A549 (cell line): ENCODE results near the gene NFATC3. TPM values are rescaled to one million over a fixed set of nuclear protein-coding genes. Genes with fewer than 3 reads are reported as not detected.

ENCODE experiments used
- ATAC-seq, 2 experiments: fragments of 200-7000 bp in 1 of 2; fragments of >200 bp in 1 of 2; cut with Nextera tagmentation in 1 of 2; cut with Tn5 transposase in 1 of 2; 3 replicates each; pipeline versions ENCODE4 v1.8.0 to v1.9.1; 2018 to 2020; ENCODE audit warnings: mild to moderate bottlenecking in 1 of 2, moderate library complexity in 1 of 2
- CTCF ChIA-PET: fragments of 300-600 bp; sonication (Branson Sonifier 250); formaldehyde crosslinking; extraction: SDS; loops from one replicate; lab custom pipeline; 2021; ENCODE audit warnings: antibody characterized with exemption, inconsistent platforms; lab: Yijun Ruan, JAX
- POLR2A ChIA-PET: fragments of 350-600 bp; formaldehyde crosslinking; extraction: SDS; loops from one replicate; lab custom pipeline; 2021; ENCODE audit warnings: antibody characterized with exemption, inconsistent platforms; lab: Yijun Ruan, JAX
- DNase-seq, 2 experiments: peaks; one replicate each; pipeline versions ENCODE4 v3.0.0 to v3.0.0-alpha.2; 2011 to 2016; ENCODE audit warnings: low read depth in 1 of 2, low spot score in 1 of 2
- FAIRE-seq: peaks from 2 replicates; lab custom pipeline; 2011; peaks lifted over from hg19 to GRCh38; lab: Jason Lieb, UNC
- H3K27ac ChIP-seq, 2 experiments: fragments of >200 bp; sonication (Bioruptor Twin); formaldehyde crosslinking; 3 replicates each; pipeline ENCODE4 v1.5.1; 2016 to 2017
- H3K4me1 ChIP-seq: fragments of >200 bp; sonication (Bioruptor Twin); formaldehyde crosslinking; 3 replicates; pipeline ENCODE4 v1.6.1; 2016
- H3K4me2 ChIP-seq: fragments of >200 bp; sonication (Bioruptor Twin); formaldehyde crosslinking; 3 replicates; pipeline ENCODE4 v1.6.1; 2016
- H3K4me3 ChIP-seq: fragments of >200 bp; sonication (Bioruptor Twin); formaldehyde crosslinking; 3 replicates; pipeline ENCODE4 v1.5.1; 2016
- H3K9me3 ChIP-seq: fragments of >200 bp; sonication (Bioruptor Twin); formaldehyde crosslinking; 3 replicates; pipeline ENCODE4 v1.6.1; 2016
- BCL3 ChIP-seq: fragments of >200 bp; sonication (Bioruptor Twin); formaldehyde crosslinking; IDR thresholded peaks from 3 replicates; pipeline ENCODE4 v1.6.1; 2016
- CBX2 ChIP-seq: fragments of 200-600 bp; sonication (generic); IDR thresholded peaks from 2 replicates; pipeline ENCODE4 v1.6.1; 2016; ENCODE audit warnings: low read depth, mild to moderate bottlenecking, borderline replicate concordance
- CHD2 ChIP-seq: fragments of 150-350 bp; IDR thresholded peaks from 2 replicates; pipeline ENCODE4 v1.6.1; 2014; ENCODE audit warnings: low read length; ENCODE audit not compliant: partially characterized antibody
- CHD4 ChIP-seq: fragments of 200-600 bp; sonication (generic); IDR thresholded peaks from 2 replicates; pipeline ENCODE4 v1.6.1; 2016; ENCODE audit warnings: antibody characterized with exemption, mild to moderate bottlenecking, borderline replicate concordance
- CTCF ChIP-seq: fragments of >200 bp; sonication (Bioruptor Twin); formaldehyde crosslinking; IDR thresholded peaks from 3 replicates; pipeline ENCODE4 v1.5.1; 2016
- E2F6 ChIP-seq: IDR thresholded peaks from 2 replicates; pipeline ENCODE4 v1.6.1; 2012; ENCODE audit warnings: low read depth, borderline replicate concordance
- ESRRA ChIP-seq: fragments of 150-350 bp; IDR thresholded peaks from 2 replicates; pipeline ENCODE4 v1.6.1; 2014; ENCODE audit warnings: mild to moderate bottlenecking, low read length, borderline replicate concordance
- FOSB ChIP-seq: fragments of 250-450 bp; sonication (Bioruptor Pico); IDR thresholded peaks from 2 replicates; pipeline ENCODE4 v1.5.0; 2020; ENCODE audit warnings: mild to moderate bottlenecking, moderate library complexity
- FOSL2 ChIP-seq, 2 experiments: fragments of 450-650 bp in 1 of 2; fragments of >200 bp in 1 of 2; sonication (Bioruptor Twin) in 1 of 2; formaldehyde crosslinking; IDR thresholded peaks; 2 replicates each; pipeline versions ENCODE4 v1.5.0 to v1.6.1; 2016 to 2020; ENCODE audit warnings: mild to moderate bottlenecking in 1 of 2, moderate library complexity in 1 of 2
- HEYL ChIP-seq: fragments of 250-450 bp; sonication (Bioruptor Pico); IDR thresholded peaks from 2 replicates; pipeline ENCODE4 v1.8.0; 2021; ENCODE audit warnings: mild to moderate bottlenecking, moderate library complexity
- HMGXB4 ChIP-seq: fragments of 250-450 bp; sonication (Bioruptor Pico); IDR thresholded peaks from 2 replicates; pipeline ENCODE4 v1.5.0; 2021; ENCODE audit warnings: mild to moderate bottlenecking, moderate library complexity, borderline replicate concordance
- HOXA7 ChIP-seq: fragments of 250-450 bp; sonication (Bioruptor Pico); IDR thresholded peaks from 2 replicates; pipeline ENCODE4 v1.5.0; 2020; ENCODE audit warnings: mild to moderate bottlenecking, moderate library complexity
- HOXB5 ChIP-seq: fragments of 250-450 bp; sonication (Bioruptor Pico); IDR thresholded peaks from 2 replicates; pipeline ENCODE4 v1.5.0; 2020; ENCODE audit warnings: mild to moderate bottlenecking, moderate library complexity
- MAFK ChIP-seq: fragments of 450-650 bp; IDR thresholded peaks from 2 replicates; pipeline ENCODE4 v1.6.1; 2014; ENCODE audit not compliant: partially characterized antibody
- MAX ChIP-seq: IDR thresholded peaks from 2 replicates; pipeline ENCODE4 v1.6.1; 2012
- NPAS2 ChIP-seq: fragments of 250-450 bp; sonication (Bioruptor Pico); IDR thresholded peaks from 2 replicates; pipeline ENCODE4 v1.8.0; 2022; ENCODE audit warnings: mild to moderate bottlenecking, moderate library complexity, borderline replicate concordance
- PBX3 ChIP-seq: IDR thresholded peaks from 2 replicates; pipeline ENCODE4 v1.6.1; 2012
- POLR2A ChIP-seq: IDR thresholded peaks from 2 replicates; pipeline ENCODE4 v1.6.1; 2012; ENCODE audit warnings: mild to moderate bottlenecking, low read length
- REST ChIP-seq: fragments of 200-600 bp; sonication (generic); IDR thresholded peaks from 2 replicates; pipeline ENCODE4 v1.6.1; 2016; ENCODE audit warnings: antibody characterized with exemption, mild to moderate bottlenecking, moderate library complexity
- RFX5 ChIP-seq: fragments of 450-650 bp; IDR thresholded peaks from 2 replicates; pipeline ENCODE4 v1.7.1; 2014; ENCODE audit warnings: antibody characterized with exemption, mild to moderate bottlenecking, moderate library complexity
- RNF2 ChIP-seq: fragments of 200-600 bp; sonication (generic); IDR thresholded peaks from 2 replicates; pipeline ENCODE4 v1.6.1; 2016; ENCODE audit warnings: low read depth, mild to moderate bottlenecking, antibody characterized with exemption, moderate library complexity, borderline replicate concordance
- TFCP2L1 ChIP-seq: fragments of 250-450 bp; sonication (Bioruptor Pico); IDR thresholded peaks from 2 replicates; pipeline ENCODE4 v1.5.0; 2021; ENCODE audit warnings: mild to moderate bottlenecking
- ZC3H11A ChIP-seq: fragments of 450-650 bp; IDR thresholded peaks from 2 replicates; pipeline ENCODE4 v1.6.1; 2014; ENCODE audit warnings: antibody characterized with exemption, mild to moderate bottlenecking
- ZFP36 ChIP-seq: fragments of 450-650 bp; IDR thresholded peaks from 2 replicates; pipeline ENCODE4 v1.6.1; 2014; ENCODE audit warnings: borderline replicate concordance; ENCODE audit not compliant: partially characterized antibody
- ZSCAN20 ChIP-seq: fragments of 250-450 bp; sonication (Bioruptor Pico); IDR thresholded peaks from 2 replicates; pipeline ENCODE4 v1.8.0; 2022; ENCODE audit warnings: mild to moderate bottlenecking, moderate library complexity
- WGBS: methylation state at CpG from one replicate; pipeline ENCODE4 v1.1.6; 2017; ENCODE audit errors: missing lambda C conversion rate; 5-methylcytosine and 5-hydroxymethylcytosine counted together
- polyA plus RNA-seq, 4 experiments: library from polyadenylated mRNA; depleted of rRNA in 3 of 4; stranded (reverse); fragments of >200 nt; fragmentation: RNase III in 1 of 4; extraction: RNeasy Plus Mini Kit Qiagen cat#74134 plus additional on column Dnase treatment in 1 of 4; gene quantifications; 2 replicates in 3 of 4; 3 replicates in 1 of 4; pipeline ENCODE4 v1.2.3, GENCODE V29; 2011 to 2017

The NFATC3 gene
- polyA plus RNA-seq, 2 of the 4 experiments (the other 2 are of a cell fraction), result 13.3 to 23.9 TPM

GRCh38 chr16:68070249-68070730 is 14.9 kb upstream of the NFATC3 start:
- FAIRE-seq (no peak), ATAC-seq (no peak), DNase-seq (no peak)
- no peaks in the 10 kb centered on the region for H3K9me3 ChIP-seq
- CTCF ChIA-PET, result interaction anchor here (0.6 to 2.0 kb wide), 9 partner anchors 9 to 682 kb away, joined by 3 to 7 read pairs (median 4); no protein-coding TSS in a partner anchor
- no peak overlapping the region for H3K4me3 ChIP-seq
- TF ChIP-seq CTCF (no peak), BCL3 (no peak), RFX5 (no peak), TFCP2L1 (no peak), HOXA7 (CRISPR knock-in tag) (no peak), MAFK (no peak), FOSL2 (IDR thresholded peaks at IDR 0.05) (no peak), FOSL2 (CRISPR knock-in tag; IDR thresholded peaks at IDR 0.05) (no peak), MAX (no peak), NPAS2 (CRISPR knock-in tag) (no peak), RNF2 (no peak), ZSCAN20 (CRISPR knock-in tag) (no peak), HMGXB4 (CRISPR knock-in tag) (no peak), CHD2 (no peak), E2F6 (no peak), HEYL (no peak), ZC3H11A (no peak), ZFP36 (no peak), CBX2 (no peak), CHD4 (no peak), HOXB5 (no peak)
- H3K4me2 ChIP-seq, result no peak overlapping the region
- H3K4me1 ChIP-seq, result peaks cover 11% of the 10 kb centered on the region
- POLR2A ChIA-PET, result no interaction called here
- WGBS, result 100% methylated on average over 1 of the region's 2 CpGs
- H3K27ac ChIP-seq, result no peak overlapping the region

- DNase-seq (no peak), ATAC-seq (no peak), FAIRE-seq (no peak)
- 92% methylated on average over 14 of the region's 14 CpGs for WGBS
- POLR2A ChIA-PET, result interaction anchor here (3.7 kb wide), 1 partner anchor 14 kb away, joined by 20 read pairs; the partner anchor contains the start of gene NFATC3
- Histone ChIP-seq H3K27ac (no peak overlapping the region), H3K4me2 (no peak overlapping the region), H3K9me3 (no peaks in the 10 kb centered on the region), H3K4me1 (peaks cover 11% of the 10 kb centered on the region), H3K4me3 (no peak overlapping the region)
- CTCF ChIA-PET, result interaction anchor here (0.6 to 2.1 kb wide), 10 partner anchors 9 to 193 kb away, joined by 3 to 9 read pairs (median 4); partner anchors contain the start of gene SLC7A6
- TF ChIP-seq E2F6 (no peak), FOSB (no peak), ESRRA (no peak), PBX3 (no peak), POLR2A (no peak), REST (no peak), CBX2 (no peak)
Measured at GRCh38 chr16:68070806-68071517, 14.2 kb upstream of the NFATC3 start.
